ENCODE results near the gene FBXW7.

Gene FBXW7

GRCh38 chr4:152509595-152510225, 26.2 kb downstream of the FBXW7 start:
- no peak for DNase-seq

- no peak for DNase-seq
Observed at GRCh38 chr4:152508818-152509217, 27.1 kb downstream of the FBXW7 start.

GRCh38 chr4:152508386-152508785, 27.5 kb downstream of the FBXW7 start:
- DNase-seq = no peak

GRCh38 chr4:152503653-152504290, 32.1 kb downstream of the FBXW7 start:
- DNase-seq = no peak

- DNase-seq = no peak
Observed at GRCh38 chr4:152501846-152502536, 33.9 kb downstream of the FBXW7 start.

- DNase-seq = peak; percentile 76
Observed at GRCh38 chr4:152500800-152501434, 35.0 kb downstream of the FBXW7 start.

GRCh38 chr4:152500275-152500674, 35.6 kb downstream of the FBXW7 start:
- DNase-seq = no peak

- no peak for DNase-seq
Observed at GRCh38 chr4:152499344-152499743, 36.5 kb downstream of the FBXW7 start.

GRCh38 chr4:152494020-152494419, 41.9 kb downstream of the FBXW7 start:
- no peak for DNase-seq

GRCh38 chr4:152488246-152488645, 47.6 kb downstream of the FBXW7 start:
- no peak for DNase-seq

- no peak for DNase-seq
Observed at GRCh38 chr4:152486429-152487389, 49.2 kb downstream of the FBXW7 start.

GRCh38 chr4:152485726-152486276, 50.1 kb downstream of the FBXW7 start:
- DNase-seq = peak; percentile 37

GRCh38 chr4:152482211-152482610, 53.7 kb downstream of the FBXW7 start:
- no peak for DNase-seq

GRCh38 chr4:152480901-152481300, 55.0 kb downstream of the FBXW7 start:
- no peak for DNase-seq

- DNase-seq = no peak
Observed at GRCh38 chr4:152480326-152480725, 55.6 kb downstream of the FBXW7 start.

- DNase-seq = no peak
Observed at GRCh38 chr4:152479428-152480026, 56.4 kb downstream of the FBXW7 start.

GRCh38 chr4:152478461-152479237, 57.2 kb downstream of the FBXW7 start:
- DNase-seq = no peak

GRCh38 chr4:152476796-152477195, 59.1 kb downstream of the FBXW7 start:
- no peak for DNase-seq

- no peak for DNase-seq
Observed at GRCh38 chr4:152471251-152471792, 64.6 kb downstream of the FBXW7 start.

GRCh38 chr4:152468408-152468807, 67.5 kb downstream of the FBXW7 start:
- no peak for DNase-seq

GRCh38 chr4:152467101-152467500, 68.8 kb downstream of the FBXW7 start:
- no peak for DNase-seq
